AG04450 (cell line): ENCODE measurements around the gene CARF. TPM values are rescaled to one million over a fixed set of nuclear protein-coding genes. Genes with fewer than 3 reads are reported as not detected.
"Not testable (repeated sequence)": the region's sequence is repeated elsewhere in the genome, so short reads cannot be mapped to it uniquely, and the experiment has no call there.

Experiments used
- CTCF ChIA-PET: fragments of 300-600, 350-600 bp; formaldehyde crosslinking; extraction: SDS; loops from one replicate; lab custom pipeline; 2022; ENCODE audit warnings: antibody characterized with exemption, inconsistent platforms; lab: Charles Lee
- POLR2A ChIA-PET: fragments of 350-600 bp; formaldehyde crosslinking; extraction: SDS; loops from one replicate; lab custom pipeline; 2021; ENCODE audit warnings: antibody characterized with exemption, inconsistent platforms; lab: Yijun Ruan, JAX
- DNase-seq: peaks from one replicate; pipeline ENCODE4 v3.0.0-alpha.2; 2011; ENCODE audit warnings: low read depth, low spot score
- H3K27ac ChIP-seq: one replicate; pipeline ENCODE4 v1.5.1; 2012; ENCODE audit warnings: low read depth, low read length, control low read depth
- H3K27me3 ChIP-seq: one replicate; pipeline ENCODE4 v1.6.0; 2012; ENCODE audit warnings: low read length; ENCODE audit not compliant: control insufficient read depth, insufficient read depth
- H3K4me3 ChIP-seq: 2 replicates; pipeline ENCODE4 v1.5.1; 2011; ENCODE audit warnings: mild to moderate bottlenecking, low read depth, low read length, control low read depth
- H3K9me3 ChIP-seq: 2 replicates; pipeline ENCODE4 v1.5.1; 2012; ENCODE audit warnings: low read length; ENCODE audit not compliant: control insufficient read depth, insufficient read depth
- polyA plus RNA-seq: library from polyadenylated mRNA; depleted of rRNA; stranded (reverse); fragments of >200 nt; gene quantifications from 2 replicates; pipeline ENCODE4 v1.2.3, GENCODE V29; 2011
- TF ChIP-seq, protein P1 (sequence below): IDR thresholded peaks from 2 replicates; pipeline ENCODE4 v1.5.1; 2011; ENCODE audit warnings: low read depth, low read length, control low read depth, inconsistent platforms

CARF gene
- polyA plus RNA-seq, 1 experiment, result 7.5 TPM

DNA sequence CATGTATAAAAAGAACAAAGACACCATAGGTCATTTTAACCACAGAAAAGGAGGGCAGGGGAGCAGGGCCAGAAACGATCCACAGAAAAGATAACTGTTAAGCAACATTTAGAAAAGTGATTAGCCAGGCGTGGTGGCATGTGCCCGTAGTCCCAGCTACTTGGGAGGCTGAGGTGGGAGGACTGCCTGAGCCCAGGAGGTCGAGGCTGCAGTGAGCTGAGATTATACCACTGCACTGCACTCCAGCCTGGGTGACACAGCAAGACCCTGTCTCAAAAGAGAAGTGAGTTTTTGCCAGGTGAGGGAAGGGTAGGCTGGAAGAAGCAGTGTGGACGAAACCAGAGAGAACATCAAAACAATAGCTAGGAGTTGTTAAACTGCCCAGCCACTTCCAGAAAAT lies 3.9 kb upstream of the CARF start:
- Histone ChIP-seq H3K27ac (no peak overlapping the region), H3K27me3 (no peaks in the 10 kb centered on the region), H3K4me3 (no peak overlapping the region), H3K9me3 (0 out of 2 replicates have a peak, but pooled peaks cover 2% of the 10 kb centered on the region)
- ChIA-PET CTCF (no interaction called here), POLR2A (interaction anchor here (0.6 kb wide), 1 partner anchor 126 kb away, joined by 5 read pairs; no protein-coding TSS in a partner anchor)
- TF ChIP-seq, protein P1, sequence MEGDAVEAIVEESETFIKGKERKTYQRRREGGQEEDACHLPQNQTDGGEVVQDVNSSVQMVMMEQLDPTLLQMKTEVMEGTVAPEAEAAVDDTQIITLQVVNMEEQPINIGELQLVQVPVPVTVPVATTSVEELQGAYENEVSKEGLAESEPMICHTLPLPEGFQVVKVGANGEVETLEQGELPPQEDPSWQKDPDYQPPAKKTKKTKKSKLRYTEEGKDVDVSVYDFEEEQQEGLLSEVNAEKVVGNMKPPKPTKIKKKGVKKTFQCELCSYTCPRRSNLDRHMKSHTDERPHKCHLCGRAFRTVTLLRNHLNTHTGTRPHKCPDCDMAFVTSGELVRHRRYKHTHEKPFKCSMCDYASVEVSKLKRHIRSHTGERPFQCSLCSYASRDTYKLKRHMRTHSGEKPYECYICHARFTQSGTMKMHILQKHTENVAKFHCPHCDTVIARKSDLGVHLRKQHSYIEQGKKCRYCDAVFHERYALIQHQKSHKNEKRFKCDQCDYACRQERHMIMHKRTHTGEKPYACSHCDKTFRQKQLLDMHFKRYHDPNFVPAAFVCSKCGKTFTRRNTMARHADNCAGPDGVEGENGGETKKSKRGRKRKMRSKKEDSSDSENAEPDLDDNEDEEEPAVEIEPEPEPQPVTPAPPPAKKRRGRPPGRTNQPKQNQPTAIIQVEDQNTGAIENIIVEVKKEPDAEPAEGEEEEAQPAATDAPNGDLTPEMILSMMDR, result no peak
- DNase-seq, result no peak

DNA sequence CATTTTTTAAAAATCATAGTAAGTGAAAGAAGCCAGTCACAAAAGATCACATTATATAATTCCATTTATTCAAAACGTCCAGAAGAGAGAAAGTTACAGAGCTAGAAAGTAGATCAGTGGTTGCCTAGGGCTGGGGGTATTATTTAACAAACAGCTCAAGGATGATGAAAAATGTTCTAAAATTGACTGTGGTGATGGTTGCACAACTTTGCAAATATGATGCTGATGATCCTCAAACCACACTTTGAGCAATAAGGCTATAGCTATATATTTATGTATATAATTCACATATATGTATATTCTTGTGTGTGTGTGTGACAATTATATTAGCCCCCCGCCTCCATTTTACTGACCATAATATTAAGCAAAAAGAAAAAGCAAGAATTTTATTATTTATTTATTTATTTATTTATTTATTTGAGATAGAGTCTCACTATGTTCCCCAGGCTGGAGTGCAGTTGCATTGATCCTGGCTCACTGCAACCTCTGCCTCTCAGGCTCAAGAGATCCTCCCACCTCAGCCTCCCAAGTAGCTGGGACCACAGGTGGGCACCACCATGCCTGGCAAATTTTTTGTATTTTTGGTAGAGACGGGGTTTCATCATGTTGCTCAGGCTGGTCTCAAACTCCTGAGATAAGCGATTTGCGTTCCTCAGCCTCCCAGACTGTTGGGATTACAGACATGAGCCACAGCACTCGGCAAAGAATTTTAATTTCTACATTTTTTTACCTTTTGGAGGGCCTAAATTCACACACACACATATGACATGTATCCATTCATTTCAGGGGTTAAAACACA lies 2.5 kb upstream of the CARF start:
- H3K9me3 ChIP-seq, result 0 out of 2 replicates have a peak, but pooled peaks cover 2% of the 10 kb centered on the region
- H3K4me3 ChIP-seq, result no peak overlapping the region
- CTCF ChIA-PET, result interaction anchor here (1.4 kb wide), 1 partner anchor 321 kb away, joined by 4 read pairs; no protein-coding TSS in a partner anchor
- no peak for DNase-seq
- H3K27ac ChIP-seq, result no peak overlapping the region
- H3K27me3 ChIP-seq, result no peaks in the 10 kb centered on the region
- POLR2A ChIA-PET, result no interaction called here
- TF ChIP-seq, protein P1, result no peak

DNA sequence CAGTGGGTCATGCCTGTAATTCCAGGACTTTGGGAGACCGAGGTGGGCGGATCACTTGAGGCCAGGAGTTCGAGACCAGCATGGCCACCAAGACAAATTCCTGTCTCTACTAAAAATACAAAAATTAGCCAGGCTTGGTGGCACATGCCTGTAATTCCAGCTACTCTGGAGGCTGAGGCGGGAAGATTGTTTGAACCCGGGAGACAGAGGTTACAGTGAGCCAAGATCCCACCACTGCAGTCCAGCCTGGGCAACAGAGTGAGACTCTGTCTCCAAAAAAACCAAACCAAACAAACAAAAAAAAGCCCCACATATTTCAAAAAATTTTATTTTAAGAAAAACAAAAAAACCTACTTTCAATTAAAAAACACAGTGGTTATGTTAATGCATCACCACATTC lies 1.8 kb upstream of the CARF start:
- POLR2A ChIA-PET, H3K27ac ChIP-seq, DNase-seq, H3K9me3 ChIP-seq, H3K27me3 ChIP-seq: not testable (repeated sequence)
- peak overlapping the region; percentile 97 for H3K4me3 ChIP-seq
- CTCF ChIA-PET, result interaction anchor here (0.6 to 1.4 kb wide), 2 partner anchors 322 to 342 kb away, joined by 3 to 4 read pairs; no protein-coding TSS in a partner anchor

DNA sequence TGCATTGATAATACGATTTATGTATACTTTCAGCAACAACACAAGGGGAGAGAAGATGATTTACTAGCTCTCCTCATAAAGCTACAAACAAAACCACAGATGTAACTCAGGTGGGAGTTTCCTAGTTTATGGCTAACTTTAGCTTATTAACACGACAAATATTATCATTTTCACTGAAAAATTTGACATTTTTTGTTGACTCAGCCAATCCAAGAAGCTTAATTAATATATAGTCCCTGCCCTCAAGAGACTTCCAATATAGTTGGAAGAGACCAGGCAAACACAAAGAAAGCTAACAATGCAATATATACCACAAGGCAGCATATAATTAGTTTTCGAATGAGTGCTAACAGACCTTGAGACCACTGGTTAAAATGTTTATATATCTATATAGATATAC lies 1.4 kb upstream of the CARF start:
- TF ChIP-seq, protein P1, result no peak
- no peaks in the 10 kb centered on the region for H3K9me3 ChIP-seq
- peak overlapping the region; percentile 97 for H3K4me3 ChIP-seq
- H3K27ac ChIP-seq, result no peak overlapping the region
- CTCF ChIA-PET, result interaction anchor here (0.6 to 1.4 kb wide), 3 partner anchors 322 to 341 kb away, joined by 3 to 4 read pairs (median 3); no protein-coding TSS in a partner anchor
- POLR2A ChIA-PET, result interaction anchor here (0.9 to 1.2 kb wide), 2 partner anchors 322 to 329 kb away, joined by 3 to 5 read pairs; no protein-coding TSS in a partner anchor
- H3K27me3 ChIP-seq, result no peaks in the 10 kb centered on the region
- no peak for DNase-seq

DNA sequence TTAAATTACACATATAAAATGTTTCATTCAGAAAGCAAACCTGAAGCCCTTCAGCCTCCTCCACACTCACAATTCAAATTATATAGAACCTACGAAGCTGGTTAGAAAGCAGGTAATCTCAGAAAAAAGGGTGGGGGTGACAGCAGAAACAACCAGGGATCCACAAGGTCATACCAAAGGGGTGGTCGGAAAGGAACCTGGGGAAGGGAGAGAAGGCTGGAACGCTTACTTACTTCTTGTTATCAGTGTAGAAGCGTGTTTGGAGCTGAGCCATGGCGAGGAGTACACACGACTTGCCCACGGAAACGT lies 918 bp upstream of the CARF start:
- ChIA-PET CTCF (interaction anchor here (0.5 to 1.4 kb wide), 4 partner anchors 40 to 338 kb away, joined by 3 to 4 read pairs (median 3); no protein-coding TSS in a partner anchor), POLR2A (interaction anchor here (0.7 to 1.2 kb wide), 4 partner anchors 22 to 328 kb away, joined by 3 to 5 read pairs (median 4); no protein-coding TSS in a partner anchor)
- H3K27ac ChIP-seq, result no peak overlapping the region
- no peak for DNase-seq
- no peaks in the 10 kb centered on the region for H3K9me3 ChIP-seq
- no peaks in the 10 kb centered on the region for H3K27me3 ChIP-seq
- peak overlapping the region; percentile 97 for H3K4me3 ChIP-seq
- TF ChIP-seq, protein P1, result no peak

DNA sequence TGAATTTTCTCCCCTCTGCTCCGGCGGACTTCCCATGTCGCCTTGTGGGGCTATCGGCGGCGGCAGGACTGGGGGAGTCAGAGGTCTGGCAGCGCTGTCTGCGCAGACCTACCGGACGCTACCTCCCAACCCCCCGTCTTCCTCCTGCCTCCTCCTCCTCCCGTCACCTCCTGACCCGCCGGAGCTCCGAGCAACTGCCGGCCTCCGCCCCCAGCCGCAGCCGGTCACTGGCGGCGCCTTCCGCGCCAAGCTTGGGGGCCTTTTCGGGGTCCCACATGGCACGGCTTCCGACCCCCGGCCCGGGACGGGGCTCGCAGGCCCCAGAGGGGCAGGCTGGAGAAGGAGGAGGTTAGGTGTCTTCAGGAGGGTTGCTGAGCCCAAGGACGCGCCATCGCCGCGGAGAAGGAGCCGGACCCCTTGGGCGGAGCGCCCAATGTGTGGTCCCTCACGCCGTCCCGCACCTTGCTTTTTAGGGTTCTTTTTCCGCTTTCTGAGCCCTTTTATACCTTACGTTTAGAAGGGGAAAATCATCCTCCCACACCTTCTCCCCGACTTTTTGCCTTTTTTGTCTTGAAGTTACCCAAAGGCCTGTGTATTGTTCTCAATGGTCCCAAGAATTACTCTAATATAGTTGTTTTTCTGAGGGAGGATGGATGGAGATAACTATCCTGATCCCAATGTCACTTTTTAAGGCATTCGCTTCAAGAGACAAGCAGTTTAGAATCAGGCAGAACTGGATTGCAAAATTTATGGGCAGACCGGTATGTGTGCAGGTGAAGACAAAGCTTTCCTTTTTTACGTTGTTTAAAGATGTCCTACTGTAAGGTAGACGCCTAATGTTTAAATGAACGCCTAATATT lies 497 bp downstream of the CARF start:
- CTCF ChIA-PET, result interaction anchor here (1.0 kb wide), 1 partner anchor 38 kb away, joined by 3 read pairs; no protein-coding TSS in a partner anchor
- POLR2A ChIA-PET, result interaction anchor here (1.0 kb wide), 1 partner anchor 252 kb away, joined by 5 read pairs; no protein-coding TSS in a partner anchor
- Histone ChIP-seq H3K4me3 (peak overlapping the region; percentile 97), H3K27ac (peak overlapping the region; percentile 93)
- not testable (repeated sequence) for H3K27me3 ChIP-seq, H3K9me3 ChIP-seq, DNase-seq
